SH-SY5Y (cell line): Measurements from ENCODE around the gene IPO9.

Experiments
- GATA2 ChIP-seq: IDR thresholded peaks from 2 replicates; pipeline ENCODE4 v1.6.1; 2011; ENCODE audit warnings: mild to moderate bottlenecking, low read depth, low read length
- GATA3 ChIP-seq: IDR thresholded peaks from 2 replicates; pipeline ENCODE4 v1.6.1; 2011; ENCODE audit warnings: low read depth, mild to moderate bottlenecking, low read length, moderate library complexity

DNA sequence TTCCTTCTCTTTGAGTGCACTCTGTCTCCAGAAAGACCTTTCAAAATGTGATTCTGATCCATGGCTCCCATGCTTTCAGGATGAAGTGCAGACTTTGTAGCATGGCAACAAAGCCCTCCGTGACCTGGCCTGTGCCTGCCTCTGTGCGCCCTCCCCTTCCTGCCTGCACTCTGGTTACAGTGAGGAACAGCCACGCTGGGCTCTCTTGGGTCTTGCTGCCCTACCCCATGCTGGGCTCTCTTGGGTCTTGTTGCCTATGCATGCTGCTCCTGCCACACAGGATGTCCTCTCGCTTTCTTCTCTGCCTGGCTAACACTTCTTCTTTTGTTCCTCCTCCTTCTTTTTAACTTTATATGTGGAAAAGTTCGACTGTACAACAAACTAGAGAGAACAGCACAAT, 89.4 kb downstream of the IPO9 start:
- no peak for TF ChIP-seq GATA3
- TF ChIP-seq GATA2: no peak
